PC-9 (cell line): ENCODE results near the gene PIK3R4.

ENCODE experiments used
- EZH2 ChIP-seq: fragments of 200-600 bp; sonication (generic); IDR thresholded peaks from 2 replicates; pipeline ENCODE4 v1.8.0; 2017; ENCODE audit warnings: antibody characterized with exemption, low read depth
- TF ChIP-seq, protein P1 (sequence below): fragments of 200-600 bp; sonication (generic); conservative IDR thresholded peaks from 2 replicates; pipeline ENCODE4 v1.6.1; 2017; ENCODE audit warnings: mixed run types, antibody characterized with exemption, mild to moderate bottlenecking, moderate library complexity

- TF ChIP-seq, protein P1, sequence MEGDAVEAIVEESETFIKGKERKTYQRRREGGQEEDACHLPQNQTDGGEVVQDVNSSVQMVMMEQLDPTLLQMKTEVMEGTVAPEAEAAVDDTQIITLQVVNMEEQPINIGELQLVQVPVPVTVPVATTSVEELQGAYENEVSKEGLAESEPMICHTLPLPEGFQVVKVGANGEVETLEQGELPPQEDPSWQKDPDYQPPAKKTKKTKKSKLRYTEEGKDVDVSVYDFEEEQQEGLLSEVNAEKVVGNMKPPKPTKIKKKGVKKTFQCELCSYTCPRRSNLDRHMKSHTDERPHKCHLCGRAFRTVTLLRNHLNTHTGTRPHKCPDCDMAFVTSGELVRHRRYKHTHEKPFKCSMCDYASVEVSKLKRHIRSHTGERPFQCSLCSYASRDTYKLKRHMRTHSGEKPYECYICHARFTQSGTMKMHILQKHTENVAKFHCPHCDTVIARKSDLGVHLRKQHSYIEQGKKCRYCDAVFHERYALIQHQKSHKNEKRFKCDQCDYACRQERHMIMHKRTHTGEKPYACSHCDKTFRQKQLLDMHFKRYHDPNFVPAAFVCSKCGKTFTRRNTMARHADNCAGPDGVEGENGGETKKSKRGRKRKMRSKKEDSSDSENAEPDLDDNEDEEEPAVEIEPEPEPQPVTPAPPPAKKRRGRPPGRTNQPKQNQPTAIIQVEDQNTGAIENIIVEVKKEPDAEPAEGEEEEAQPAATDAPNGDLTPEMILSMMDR = no peak
- no peak for TF ChIP-seq EZH2
Measured at GRCh38 chr3:130709671-130710070, 37.0 kb downstream of the PIK3R4 start.
